NCI-H187 treated with DMSO at 0.1 percent for 48 hours (cell line): ENCODE results near the gene SNAP23.

ENCODE experiments used
- DNase-seq: peaks from one replicate; lab custom pipeline; 2025; lab: John Stamatoyannopoulos, UW

The SNAP23 gene

DNA sequence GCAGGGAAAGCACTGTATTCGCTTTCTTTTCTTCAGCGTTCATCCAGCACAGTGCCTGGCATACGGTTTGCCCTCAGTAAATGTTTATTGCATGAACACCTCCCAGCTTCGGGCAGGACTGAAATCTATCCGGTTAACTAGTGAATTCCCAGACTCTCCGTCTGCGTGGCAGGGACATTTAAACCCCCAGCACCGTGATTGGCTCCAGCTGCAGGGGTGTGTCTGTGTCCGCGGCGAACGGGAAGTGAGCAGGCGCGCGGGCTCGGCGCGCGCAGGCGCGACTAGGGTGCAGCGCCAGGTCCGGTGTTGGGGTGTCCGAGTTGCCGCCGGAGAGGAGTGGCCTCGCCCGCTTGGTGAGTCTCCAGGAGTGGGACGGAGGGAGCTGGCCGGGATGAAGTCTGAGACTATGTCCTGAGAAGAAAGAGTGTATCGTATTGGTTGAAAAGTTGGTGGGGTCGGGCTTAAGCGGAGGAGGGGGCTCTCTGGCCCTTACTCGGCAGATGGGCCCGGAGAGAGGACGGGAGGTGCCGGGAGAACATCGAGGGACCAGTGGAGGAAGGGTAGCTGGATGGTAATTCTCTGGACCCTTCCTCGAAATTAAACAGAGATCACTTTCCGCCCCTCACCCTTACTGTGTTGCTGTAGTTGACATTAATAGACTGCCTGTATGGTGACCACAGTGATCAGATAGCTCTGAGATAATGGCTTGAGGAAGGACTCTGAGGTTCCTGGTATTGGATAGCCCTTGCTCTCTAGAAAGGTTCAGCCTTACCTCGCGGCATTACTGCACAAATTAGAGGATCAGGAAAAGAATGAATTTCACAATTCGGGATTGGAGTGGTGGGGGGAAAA, at the start of gene SNAP23:
TSS of gene SNAP23 (plus strand) at position 274 of the 852 bp plus-strand sequence. CDS start 16,213 bp downstream, outside the sequence.
- DNase-seq: peak; percentile 16

DNA sequence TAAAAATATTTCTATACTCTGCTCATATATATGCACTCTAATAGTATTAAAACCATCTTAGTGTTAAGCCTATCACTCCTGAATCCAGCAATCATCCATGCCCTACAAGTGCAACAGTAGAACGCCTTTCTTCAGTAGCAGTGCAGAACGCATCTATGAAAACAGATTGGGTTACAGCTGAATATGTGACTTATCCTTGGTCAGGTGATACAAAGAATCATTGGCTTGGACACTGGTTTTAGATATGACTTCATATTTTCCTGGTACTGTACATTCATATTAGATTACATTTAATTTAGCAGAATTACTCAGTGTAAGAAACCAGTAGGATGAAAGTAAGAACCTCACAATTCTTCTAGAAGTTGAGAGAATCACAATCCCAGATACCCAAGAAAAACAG, 47.8 kb upstream of the SNAP23 start:
- DNase-seq: no peak

DNA sequence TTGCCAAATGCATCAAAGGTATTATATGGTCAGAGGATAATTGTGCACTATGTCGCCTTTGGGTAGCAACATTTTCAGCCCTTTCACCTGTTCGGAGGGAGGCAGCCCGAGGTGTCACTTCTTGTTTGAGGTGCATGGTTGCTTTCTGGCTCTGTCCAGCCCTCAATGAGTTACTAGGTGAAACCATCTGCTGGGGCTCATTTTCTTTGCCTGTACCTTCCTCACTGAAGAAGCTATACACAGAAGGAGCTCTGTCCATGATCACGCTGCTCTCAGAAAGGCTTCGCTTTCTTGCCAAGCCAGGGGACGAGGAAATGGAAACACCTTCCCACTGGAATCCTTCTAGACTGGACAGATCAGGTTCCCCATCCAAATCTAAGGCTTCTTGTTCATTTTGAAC, 47.2 kb upstream of the SNAP23 start:
- no peak for DNase-seq

DNA sequence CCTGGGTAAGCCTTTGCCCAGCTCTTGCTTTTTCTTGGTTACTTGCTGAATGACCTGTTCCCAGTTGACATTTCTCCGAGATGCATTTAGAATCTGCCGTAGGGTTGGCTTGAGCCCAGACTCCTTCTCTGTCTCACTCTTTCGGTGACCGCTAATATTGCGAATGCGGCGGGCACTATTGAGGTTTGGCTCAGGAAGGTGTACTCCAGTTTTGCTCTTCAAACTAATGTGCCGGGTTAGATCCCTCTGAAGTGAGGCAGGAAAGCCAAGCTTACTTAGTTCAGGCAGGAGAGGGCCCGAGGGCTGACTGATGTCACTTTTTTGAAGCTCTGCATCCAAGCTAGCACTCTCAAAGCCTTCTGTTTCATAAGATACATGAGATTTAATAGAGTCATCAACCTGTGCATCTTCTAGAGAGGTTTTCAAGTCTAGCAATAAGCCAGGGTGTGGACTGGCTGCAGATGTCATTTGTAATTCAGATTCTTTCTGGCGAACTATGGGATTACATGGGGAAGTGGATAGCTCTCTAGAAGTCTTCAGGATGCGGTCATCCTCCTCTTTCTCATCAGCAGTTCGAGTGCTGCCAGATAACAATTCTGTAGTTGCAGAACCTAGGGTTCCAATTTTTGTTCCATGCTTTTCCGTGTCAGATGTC, 45.5 kb upstream of the SNAP23 start:
- no peak for DNase-seq

DNA sequence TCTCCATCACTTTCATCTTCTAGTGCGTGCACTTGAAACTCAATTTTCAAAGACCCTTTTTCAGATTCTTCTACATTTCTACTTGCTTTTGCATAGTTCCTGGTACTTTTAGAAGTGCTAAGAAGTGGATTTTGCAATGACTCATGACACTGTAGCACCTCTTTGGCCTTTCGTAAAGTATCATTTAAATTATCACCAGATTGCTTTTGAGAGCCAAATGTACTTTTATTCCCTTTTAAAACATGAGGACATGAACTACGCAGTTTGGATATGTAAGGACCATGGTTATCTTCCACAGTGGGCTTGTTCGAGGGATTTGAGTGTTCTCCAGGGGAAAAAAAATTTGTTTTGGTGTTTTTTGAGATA, 45.0 kb upstream of the SNAP23 start:
- DNase-seq: no peak

DNA sequence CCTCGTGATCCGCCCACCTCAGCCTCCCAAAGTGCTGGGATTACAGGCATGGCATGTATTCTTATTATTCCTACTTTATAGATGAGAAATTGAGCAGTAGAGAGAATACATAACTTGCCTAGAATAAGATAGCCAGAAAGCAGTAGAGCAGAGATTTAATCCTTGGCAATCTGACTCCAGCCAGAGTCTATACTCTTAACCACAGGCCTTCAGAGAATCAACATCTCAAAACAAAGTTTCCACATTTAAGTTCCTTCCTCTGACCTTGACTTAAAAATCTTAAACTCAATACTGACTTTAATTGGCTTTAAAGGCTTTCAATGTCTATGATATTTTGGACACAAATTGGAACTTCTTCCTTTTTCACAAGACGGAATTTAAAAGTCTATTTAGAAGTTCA, 41.6 kb upstream of the SNAP23 start:
- no peak for DNase-seq

DNA sequence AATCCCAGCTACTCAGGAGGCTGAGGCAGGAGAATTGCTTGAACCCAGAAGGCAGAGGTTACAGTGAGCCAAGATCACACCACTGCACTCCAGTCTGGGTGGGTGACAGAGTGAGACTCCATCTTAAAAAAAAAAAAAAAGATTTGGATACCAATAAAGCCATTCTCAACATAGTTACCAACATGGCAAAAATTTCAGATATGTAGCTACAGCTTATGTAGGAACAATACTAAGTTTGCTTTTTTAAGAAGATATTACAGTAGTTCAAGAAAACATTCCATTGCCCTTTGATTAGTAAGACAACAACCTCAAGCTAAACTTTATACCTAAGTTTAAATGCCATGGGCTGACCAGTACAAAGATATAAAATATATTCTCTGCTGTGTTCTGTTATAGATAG, 38.9 kb upstream of the SNAP23 start:
- no peak for DNase-seq

DNA sequence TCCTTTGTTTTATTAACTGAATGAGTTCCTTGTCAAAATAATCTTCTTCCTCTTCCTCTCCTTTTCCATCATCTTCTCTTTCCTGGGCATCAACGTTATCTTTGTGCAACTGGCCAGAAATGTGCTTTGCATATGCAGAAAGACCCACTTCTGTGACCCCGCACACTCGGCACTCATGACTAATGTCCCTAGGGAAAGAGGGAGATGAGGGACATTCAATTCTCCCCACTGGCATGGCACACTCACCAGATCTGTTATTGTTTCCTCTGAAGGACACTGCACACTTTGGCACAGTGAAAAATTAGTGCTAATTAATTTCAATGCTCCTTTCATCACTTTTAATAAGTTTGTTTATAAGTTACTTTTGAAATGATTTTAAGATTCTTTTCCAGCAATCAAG, 38.5 kb upstream of the SNAP23 start:
- no peak for DNase-seq

DNA sequence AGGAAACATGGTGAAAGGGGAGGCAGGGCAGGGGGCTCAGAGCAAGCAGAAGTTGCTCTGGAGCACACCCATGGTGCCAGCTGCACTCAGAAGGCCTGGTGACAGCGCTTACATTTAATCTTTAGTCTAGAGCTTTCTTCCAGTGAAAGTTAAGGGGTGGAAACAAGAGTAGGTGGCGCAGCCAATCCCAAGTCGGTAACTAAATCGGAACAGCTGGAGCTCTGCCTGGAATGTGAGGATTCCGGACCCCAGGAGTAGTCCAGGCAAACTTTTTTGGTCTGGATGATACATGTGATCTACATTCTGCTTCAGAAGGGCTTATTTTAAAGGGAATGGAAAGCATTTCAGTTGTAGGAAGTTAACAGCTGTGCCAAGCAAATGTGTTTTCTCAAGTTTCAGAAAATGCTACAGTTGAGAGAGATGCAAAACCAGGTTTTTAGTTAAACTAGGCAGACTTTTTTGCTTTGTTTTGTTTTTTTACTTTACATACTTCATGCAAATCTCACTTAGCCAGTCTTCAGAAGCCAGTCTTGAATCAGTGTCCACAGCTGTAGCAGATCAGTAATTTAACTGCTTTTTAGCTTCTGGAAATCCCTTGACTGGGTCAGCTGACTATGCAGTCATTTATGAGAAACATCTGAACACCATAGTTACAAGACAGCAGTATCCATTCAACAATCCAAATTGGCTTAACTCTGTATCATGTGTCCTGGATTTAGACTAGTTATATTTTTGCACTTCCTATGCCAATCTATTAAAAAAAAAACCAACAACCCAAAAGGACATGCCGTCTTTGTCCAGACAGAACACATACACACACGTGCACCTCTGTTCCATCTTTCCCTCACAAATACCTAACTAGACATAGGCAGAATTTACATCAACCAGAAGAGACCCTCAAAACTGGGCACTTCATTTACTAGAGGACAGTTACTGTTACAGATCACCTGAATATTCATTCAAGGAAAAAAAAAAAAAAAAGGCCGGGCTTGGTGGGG, 37.7 kb upstream of the SNAP23 start:
- DNase-seq: no peak

DNA sequence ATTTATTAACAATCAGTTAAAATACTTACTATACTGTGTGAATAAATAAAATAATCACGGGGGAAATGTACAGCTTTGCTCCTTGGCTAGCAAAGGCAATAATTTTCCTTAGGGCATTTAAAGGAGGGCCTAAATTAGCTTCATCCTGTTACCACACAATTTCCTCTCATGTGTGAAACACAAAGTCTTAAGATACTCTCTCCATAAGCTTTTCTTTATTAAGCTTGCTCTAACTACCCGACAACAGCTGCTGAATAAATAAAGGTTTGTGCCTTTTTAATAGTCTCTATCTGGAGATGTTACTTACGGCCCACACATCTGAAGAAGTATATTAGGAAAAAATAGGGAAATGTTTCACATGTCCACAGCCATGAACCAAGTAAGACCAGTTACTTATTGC, 34.2 kb upstream of the SNAP23 start:
- no peak for DNase-seq

DNA sequence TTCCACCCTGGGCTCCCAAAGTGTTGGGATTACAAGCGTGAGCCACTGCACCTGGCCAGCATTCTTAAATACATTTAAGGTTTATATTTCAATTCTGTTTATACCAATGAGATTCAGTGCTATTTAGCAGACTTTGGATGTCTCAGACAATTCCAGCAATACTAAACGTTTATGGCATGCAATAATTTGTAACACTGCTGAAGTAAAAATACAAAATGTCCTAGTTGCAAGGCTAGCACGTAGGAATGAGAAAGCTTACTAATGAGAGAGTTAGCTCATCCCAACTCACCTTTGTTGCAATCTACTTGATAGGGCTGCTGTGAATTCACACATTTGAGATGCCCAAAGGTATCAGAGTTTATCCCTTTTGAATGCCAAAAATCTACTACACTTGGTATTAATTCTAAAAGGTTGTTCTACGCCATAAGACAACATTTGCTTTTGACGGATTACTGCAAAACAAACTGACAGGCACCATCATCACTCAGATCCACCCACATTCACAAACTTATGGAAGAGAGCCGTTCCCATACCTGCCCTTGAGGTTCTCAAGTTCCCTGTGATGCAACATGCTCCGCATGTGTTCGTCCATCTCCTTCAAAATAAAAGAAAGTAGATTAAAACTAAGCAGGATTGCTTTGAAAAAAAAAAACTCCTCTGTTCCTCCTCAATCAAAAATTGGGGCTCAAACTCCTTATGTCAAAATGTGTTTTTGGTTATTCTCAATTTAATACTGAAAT, 29.7 kb upstream of the SNAP23 start:
- no peak for DNase-seq

DNA sequence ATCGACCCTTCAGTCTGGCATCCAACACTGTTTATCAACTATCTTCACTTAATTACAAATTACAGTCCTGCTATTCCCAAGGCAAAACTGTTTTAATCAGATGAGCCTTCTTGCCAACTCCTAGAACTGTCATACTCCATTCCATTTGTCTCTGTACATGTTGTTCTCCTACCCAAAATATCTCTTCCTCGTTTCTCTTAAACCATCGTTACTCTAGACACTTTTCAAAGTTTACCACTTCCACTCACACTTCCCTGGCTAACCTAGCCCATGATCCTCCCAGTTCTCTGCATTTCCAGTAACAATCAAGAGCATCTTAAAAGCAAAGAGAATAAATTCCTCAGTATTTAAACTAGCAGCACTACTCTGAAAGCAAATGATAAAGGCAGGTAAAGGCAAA, 24.4 kb upstream of the SNAP23 start:
- no peak for DNase-seq

DNA sequence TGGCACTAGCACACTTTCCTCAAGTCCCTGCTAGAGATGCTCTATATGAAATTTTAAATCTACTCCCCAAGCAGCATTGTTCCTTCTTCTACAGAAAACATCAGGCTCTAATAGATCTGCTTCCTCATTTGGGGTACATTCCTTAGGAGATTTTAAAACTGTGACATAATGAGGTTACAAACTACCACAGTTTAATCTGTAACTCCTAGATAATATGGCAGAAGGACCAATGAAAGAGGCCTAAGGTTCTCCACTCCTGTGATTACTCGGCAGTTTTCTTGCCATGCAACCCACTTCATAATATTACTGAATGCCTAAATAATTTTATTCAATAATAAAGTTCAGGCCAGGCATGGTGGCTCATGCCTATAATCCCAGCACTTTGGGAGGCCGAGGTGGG, 20.6 kb upstream of the SNAP23 start:
- no peak for DNase-seq

DNA sequence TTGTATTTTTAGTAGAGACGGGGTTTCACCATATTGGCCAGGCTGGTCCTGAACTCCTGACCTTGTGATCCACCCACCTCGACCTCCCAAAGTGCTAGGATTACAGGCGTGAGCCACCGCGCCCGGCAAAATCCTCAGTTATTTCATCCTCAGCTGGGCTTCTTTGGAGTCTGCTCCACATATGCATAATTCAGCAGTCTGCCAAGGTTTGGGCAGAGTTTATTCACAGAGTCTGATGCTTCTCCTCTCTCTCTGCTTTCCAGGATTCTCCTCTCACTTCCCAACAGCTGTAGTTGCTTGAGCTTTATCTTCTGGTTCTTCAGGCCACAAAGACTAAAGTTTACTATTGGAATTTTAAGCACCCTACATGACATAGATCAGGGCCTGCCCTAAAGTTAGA, 12.7 kb upstream of the SNAP23 start:
- no peak for DNase-seq

DNA sequence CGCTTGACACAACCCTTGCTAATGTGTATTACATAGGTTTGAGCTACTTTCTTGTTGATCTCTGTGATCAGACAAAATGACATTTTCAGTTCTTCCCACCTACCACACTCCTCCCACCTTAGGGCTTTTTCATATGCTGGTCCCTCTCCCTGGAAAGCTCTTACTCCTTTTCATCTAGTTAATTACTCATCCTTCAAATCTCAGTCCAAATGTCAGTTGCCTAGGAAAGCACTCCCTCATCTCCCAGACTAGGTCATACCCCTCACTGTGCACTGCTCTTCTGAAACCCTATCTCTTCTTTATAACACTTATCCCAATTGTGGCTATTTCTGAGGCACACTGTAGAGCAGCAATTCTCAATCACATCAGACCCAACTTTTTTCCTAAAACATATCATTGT, 11.8 kb upstream of the SNAP23 start:
- DNase-seq: no peak

DNA sequence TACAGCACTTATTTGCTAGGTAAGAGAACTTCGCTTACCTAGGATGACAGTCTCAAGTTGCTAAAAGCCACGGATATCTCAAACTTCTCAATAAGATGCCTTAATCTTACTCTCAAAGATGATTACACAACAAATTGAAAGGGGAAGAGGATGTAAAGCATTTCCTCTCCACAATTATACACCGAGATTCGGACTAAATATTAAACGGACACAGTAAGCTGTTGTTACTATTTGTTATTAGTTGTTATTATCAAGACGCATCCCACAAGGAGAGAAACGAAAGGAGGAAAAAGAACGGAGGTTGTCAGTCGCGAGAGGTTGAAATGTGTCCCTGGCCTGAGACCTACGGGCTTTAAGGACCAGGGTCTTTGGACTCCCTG, 5.2 kb upstream of the SNAP23 start:
- DNase-seq: no peak

DNA sequence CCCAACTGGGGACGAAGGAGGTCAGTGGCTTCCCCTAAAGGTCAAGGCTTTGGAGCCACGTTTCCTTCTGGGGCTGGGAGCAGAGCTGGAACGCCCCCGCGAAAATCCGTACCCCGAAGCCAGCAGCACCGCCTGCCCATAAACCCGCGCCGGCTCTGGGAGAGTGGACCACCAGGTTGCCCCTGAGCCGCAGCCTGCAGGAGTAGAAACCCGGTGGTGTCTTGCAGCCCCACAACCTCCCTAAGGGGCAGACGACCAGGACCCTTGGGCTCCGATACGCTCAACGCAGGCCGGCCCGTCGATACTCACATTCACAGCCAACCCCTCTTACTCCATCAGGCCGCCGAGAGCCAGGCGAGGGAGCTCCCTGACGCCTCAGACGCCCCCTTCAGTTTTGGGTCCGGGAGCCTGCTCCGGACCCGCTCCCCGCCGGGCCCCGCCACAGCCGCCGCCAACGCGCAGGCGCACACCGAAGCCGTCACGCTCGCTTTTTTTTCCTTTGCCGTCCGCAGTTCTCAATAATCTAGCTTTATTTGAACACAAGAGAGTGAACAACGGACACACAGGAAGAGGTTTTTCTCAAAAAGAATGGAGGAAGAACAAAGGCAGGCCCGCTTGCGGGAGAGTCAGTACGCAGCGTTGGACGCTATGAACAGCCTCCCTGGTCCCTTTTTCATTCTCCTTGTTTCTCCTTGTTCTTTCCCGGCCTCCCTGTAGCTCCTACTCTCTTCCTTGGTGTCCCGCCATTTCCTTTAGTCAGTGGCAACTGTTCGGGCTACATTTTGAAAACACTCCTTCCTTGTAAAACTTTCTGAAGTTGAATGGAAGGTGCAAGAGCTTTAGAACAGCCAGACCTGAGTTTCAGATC, 4.5 kb upstream of the SNAP23 start, which contains the start of gene ZNF106:
TSS of gene ZNF106 (minus strand) at position 471 of the 868 bp plus-strand sequence. CDS start 18,852 bp downstream, outside the sequence.
- DNase-seq: peak; percentile 18

DNA sequence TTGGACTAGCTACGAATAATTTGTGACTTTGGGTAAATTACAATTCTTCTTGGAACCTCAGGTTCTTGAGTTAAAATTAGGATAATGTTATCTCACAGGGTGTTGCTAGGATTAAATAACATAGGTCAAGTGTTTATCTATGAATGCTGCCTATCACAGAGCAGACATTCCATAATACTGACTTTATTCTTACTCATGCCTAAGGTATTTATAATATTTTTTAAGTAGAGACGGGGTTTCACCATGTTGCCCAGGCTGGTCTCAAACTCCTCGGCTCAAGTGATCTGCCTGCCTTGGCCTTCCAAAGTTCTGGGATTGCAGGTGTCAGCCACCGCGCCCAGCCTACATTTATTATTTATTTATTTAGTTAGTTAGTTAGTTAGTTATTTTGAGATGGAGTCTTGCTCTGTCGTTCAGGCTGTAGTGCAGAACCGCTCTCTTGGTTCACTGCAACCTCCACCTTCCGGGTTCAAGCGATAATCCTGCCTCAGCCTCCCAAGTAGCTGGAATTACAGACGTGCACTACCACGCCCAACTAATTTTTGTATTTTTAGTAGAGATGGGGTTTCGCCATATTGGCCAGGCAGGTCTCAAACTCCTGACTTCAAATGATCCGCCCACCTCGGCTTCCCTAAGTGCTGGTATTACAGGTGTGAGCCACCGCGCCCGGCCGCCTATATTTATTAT, 3.8 kb upstream of the SNAP23 start:
- DNase-seq: no peak

DNA sequence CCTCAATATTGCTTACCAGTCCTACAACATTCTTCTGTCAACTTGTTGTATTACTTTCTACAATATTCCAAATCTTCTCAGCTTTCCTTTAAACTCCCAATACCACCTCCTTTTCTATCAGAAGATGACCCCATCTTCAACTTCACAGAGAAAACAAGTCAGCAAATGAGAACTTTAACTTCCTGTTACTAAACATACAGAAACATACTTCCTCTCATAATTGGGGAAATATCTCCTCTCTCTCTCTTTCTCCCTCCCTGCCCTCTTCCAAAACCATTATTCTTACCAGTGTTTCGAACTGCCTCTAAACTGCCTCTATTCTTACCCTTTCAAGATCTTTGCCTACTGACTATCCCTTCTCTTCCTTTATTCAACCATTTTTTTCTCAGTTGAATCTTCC, 1.8 kb upstream of the SNAP23 start:
- DNase-seq: no peak

DNA sequence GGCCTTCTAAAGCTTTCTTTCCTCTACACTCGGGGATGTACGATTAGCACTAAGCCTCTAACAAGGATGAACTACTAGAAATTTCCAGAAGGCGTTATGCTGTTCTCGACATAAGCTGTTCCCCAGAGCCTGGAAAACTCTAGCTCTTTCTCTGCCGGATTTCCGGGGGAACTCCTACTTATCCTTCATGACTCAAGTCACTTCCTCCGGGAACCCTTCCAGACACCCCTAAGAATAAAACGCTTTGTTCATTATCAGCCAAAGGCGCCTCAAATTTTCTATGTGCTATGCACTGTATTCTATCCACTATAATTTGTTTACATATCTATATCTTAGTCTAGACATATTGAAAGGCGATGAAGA, 455 bp upstream of the SNAP23 start:
- DNase-seq: no peak
